ENCODE data around the gene LBHD1.
"Not testable (repeated sequence)": the region's sequence is repeated elsewhere in the genome, so short reads cannot be mapped to it uniquely, and the experiment has no call there.

The LBHD1 gene

GRCh38 chr11:62707277-62707861 is 35.3 kb upstream of the LBHD1 start, which contains the start of the genes BSCL2 and GNG3:
TSS of gene BSCL2 (minus strand) at chr11:62707424. CDS start at chr11:62707195, 229 bp downstream.
TSS of gene GNG3 (plus strand) at chr11:62707676. CDS start at chr11:62708296, 620 bp downstream.
- H3K4me3 ChIP-seq (ENCODE audit: low read depth, low read length): peak within 1 kb of the TSS; percentile 69
- DNase-seq (ENCODE audit: low read depth): no peak
- TF ChIP-seq, protein P1, sequence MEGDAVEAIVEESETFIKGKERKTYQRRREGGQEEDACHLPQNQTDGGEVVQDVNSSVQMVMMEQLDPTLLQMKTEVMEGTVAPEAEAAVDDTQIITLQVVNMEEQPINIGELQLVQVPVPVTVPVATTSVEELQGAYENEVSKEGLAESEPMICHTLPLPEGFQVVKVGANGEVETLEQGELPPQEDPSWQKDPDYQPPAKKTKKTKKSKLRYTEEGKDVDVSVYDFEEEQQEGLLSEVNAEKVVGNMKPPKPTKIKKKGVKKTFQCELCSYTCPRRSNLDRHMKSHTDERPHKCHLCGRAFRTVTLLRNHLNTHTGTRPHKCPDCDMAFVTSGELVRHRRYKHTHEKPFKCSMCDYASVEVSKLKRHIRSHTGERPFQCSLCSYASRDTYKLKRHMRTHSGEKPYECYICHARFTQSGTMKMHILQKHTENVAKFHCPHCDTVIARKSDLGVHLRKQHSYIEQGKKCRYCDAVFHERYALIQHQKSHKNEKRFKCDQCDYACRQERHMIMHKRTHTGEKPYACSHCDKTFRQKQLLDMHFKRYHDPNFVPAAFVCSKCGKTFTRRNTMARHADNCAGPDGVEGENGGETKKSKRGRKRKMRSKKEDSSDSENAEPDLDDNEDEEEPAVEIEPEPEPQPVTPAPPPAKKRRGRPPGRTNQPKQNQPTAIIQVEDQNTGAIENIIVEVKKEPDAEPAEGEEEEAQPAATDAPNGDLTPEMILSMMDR (IDR thresholded peaks at IDR 0.05; ENCODE audit: insufficient read depth, low read depth, low read length, missing control alignments): no peak

GRCh38 chr11:62706850-62707247 is 34.8 kb upstream of the LBHD1 start:
- DNase-seq (ENCODE audit: low read depth): no peak
- TF ChIP-seq, protein P1 (IDR thresholded peaks at IDR 0.05; ENCODE audit: insufficient read depth, low read depth, low read length, missing control alignments): no peak
- no peak overlapping the region for H3K4me3 ChIP-seq (ENCODE audit: low read depth, low read length)

DNA sequence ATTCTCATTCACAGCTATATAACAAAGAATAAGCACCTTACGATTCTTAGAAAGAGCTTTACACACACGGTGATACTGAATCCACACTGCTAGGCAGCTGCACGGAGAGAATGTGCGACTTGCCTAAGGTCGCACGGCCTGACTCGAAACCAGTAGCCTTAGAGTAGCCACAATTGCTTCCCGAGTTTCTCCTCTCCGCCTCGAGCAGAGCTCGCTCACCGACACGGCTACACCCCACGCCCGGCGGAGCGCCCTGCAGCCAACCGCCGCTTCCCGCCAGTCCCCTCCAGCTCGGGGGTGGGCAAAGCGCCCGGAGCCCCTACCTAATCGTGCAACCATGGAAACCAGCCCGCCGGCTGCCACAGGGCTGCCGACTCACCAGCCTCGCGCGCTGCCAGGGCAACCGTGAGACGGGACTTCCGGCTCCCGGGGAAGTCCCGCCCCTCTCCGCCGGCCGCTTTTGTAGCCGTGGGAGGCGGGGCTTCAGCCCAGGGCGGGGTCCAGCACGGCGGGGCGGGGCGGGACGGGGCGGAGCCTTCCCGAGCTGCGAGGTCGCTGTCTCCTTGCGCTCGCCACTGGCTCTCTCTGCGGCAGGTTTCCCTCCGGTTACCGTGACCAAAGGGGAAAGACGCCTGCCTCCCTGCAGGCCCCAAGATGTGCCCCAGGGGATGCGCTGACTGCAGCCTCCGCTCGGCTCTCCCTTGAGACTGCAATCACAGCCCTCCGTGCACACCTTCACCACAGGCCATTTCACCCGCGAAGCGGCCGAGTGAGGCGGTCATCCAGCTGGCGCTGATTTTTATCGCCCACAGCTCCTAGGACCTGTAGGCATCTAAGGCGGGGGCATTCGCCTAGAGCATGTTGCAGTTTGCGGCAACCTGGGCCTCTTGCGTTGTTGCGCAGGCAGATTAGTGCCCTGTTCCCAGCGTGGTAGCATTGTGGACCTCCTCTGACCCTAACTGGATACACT is 34.1 kb upstream of the LBHD1 start:
- H3K4me3 ChIP-seq (ENCODE audit: low read depth, low read length): peak overlapping the region; percentile 81
- DNase-seq (ENCODE audit: low read depth): peak; percentile 96
- TF ChIP-seq, protein P1 (IDR thresholded peaks at IDR 0.05; ENCODE audit: insufficient read depth, low read depth, low read length, missing control alignments): no peak

- DNase-seq (ENCODE audit: low read depth): no peak
- TF ChIP-seq, protein P1 (IDR thresholded peaks at IDR 0.05; ENCODE audit: insufficient read depth, low read depth, low read length, missing control alignments): no peak
These were observed 33.3 kb upstream of the LBHD1 start for GRCh38 chr11:62705413-62705812.

GRCh38 chr11:62703921-62704320 is 31.9 kb upstream of the LBHD1 start:
- DNase-seq (ENCODE audit: low read depth): not testable (repeated sequence)

More at GRCh38 chr11:62705413-62705812, 33.3 kb upstream of the LBHD1 start:
- H3K4me3 ChIP-seq (ENCODE audit: low read depth, low read length): peak overlapping the region; percentile 81

GRCh38 chr11:62702246-62702645 is 30.2 kb upstream of the LBHD1 start:
- TF ChIP-seq, protein P1 (IDR thresholded peaks at IDR 0.05; ENCODE audit: insufficient read depth, low read depth, low read length, missing control alignments): no peak
- DNase-seq (ENCODE audit: low read depth): peak; percentile 51
- H3K4me3 ChIP-seq (ENCODE audit: low read depth, low read length): no peak overlapping the region

More at GRCh38 chr11:62703921-62704320, 31.9 kb upstream of the LBHD1 start:
- H3K4me3 ChIP-seq (ENCODE audit: low read depth, low read length): not testable (repeated sequence)

Measured in GM12865 (cell line).